HUES64 (cell line): Measurements from ENCODE around the gene DCAF10.

ENCODE experiments used
- H3K27ac ChIP-seq: 2 replicates; pipeline ENCODE4 v1.7.0; 2013; ENCODE audit warnings: low read depth, low read length, inconsistent platforms
- H3K27me3 ChIP-seq: 2 replicates; pipeline ENCODE4 v1.6.1; 2013; ENCODE audit warnings: mild to moderate bottlenecking, low read length; ENCODE audit not compliant: insufficient read depth
- H3K36me3 ChIP-seq: 2 replicates; pipeline ENCODE4 v1.6.1; 2013; ENCODE audit warnings: mild to moderate bottlenecking, low read length; ENCODE audit not compliant: insufficient read depth
- H3K4me1 ChIP-seq: 2 replicates; pipeline ENCODE4 v1.6.1; 2013; ENCODE audit warnings: mild to moderate bottlenecking, low read length, moderate library complexity; ENCODE audit not compliant: insufficient read depth
- H3K4me3 ChIP-seq: 2 replicates; pipeline ENCODE4 v1.5.1; 2013; ENCODE audit warnings: mild to moderate bottlenecking, low read length, moderate library complexity
- H3K9ac ChIP-seq: 2 replicates; pipeline ENCODE4 v1.6.1; 2013; ENCODE audit warnings: mild to moderate bottlenecking, low read depth, low read length
- H3K9me3 ChIP-seq: 2 replicates; pipeline ENCODE4 v1.6.1; 2013; ENCODE audit warnings: low read depth, low read length; ENCODE audit not compliant: insufficient read depth
- WGBS: fragments of 150-250, 120-280 bp; methylation state at CpG from one replicate; pipeline ENCODE4 v1.1.7; 2013; ENCODE audit warnings: missing lambda C conversion rate; 5-methylcytosine and 5-hydroxymethylcytosine counted together

The DCAF10 gene

DNA sequence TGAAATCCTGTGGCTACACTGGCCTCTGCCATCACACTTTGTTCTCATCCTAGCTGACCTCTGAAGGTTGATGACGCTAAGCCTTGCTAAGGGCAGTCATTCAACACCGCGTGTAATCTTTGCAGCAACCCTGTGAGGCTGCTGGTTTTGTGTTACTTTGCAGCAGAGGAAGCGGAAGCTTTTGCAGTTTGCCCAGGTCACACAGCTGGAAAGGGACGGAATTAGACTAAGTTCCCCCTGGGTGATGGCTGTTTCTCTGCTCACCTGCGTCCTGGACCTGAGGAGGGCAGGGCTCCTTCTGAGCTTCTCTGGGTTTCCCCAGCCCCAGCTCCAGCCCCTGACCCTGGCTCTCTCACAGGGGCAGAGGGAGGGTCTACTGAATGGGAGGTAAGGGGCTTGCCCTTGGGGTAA is 110.7 kb downstream of the DCAF10 start:
- Histone ChIP-seq H3K27me3 (no peaks in the 10 kb centered on the region), H3K4me3 (no peak overlapping the region), H3K9ac (no peak overlapping the region), H3K36me3 (no peaks in the 10 kb centered on the region), H3K9me3 (no peaks in the 10 kb centered on the region), H3K27ac (no peak overlapping the region), H3K4me1 (no peaks in the 10 kb centered on the region; the same call in 1 of the 2 replicates)
- 83% methylated on average over 6 of the region's 6 CpGs for WGBS

GRCh38 chr9:37913480-37914153 is 113.0 kb downstream of the DCAF10 start:
- no peak overlapping the region for H3K27ac ChIP-seq
- H3K4me1 ChIP-seq, result no peaks in the 10 kb centered on the region; the same call in 1 of the 2 replicates
- no peaks in the 10 kb centered on the region for H3K36me3 ChIP-seq
- no peak overlapping the region for H3K9ac ChIP-seq
- WGBS, result 69% methylated on average over 11 of the region's 11 CpGs
- H3K4me3 ChIP-seq, result no peak overlapping the region
- no peaks in the 10 kb centered on the region for H3K27me3 ChIP-seq
- H3K9me3 ChIP-seq, result no peaks in the 10 kb centered on the region

- no peaks in the 10 kb centered on the region for H3K36me3 ChIP-seq
- no peak overlapping the region for H3K27ac ChIP-seq
- no peaks in the 10 kb centered on the region for H3K9me3 ChIP-seq
- H3K4me3 ChIP-seq, result no peak overlapping the region
- WGBS, result 90% methylated on average over 8 of the region's 8 CpGs
- H3K27me3 ChIP-seq, result no peaks in the 10 kb centered on the region
- no peak overlapping the region for H3K9ac ChIP-seq
- no peaks in the 10 kb centered on the region; the same call in 1 of the 2 replicates for H3K4me1 ChIP-seq
Measured at GRCh38 chr9:37914154-37914551, 113.6 kb downstream of the DCAF10 start.

DNA sequence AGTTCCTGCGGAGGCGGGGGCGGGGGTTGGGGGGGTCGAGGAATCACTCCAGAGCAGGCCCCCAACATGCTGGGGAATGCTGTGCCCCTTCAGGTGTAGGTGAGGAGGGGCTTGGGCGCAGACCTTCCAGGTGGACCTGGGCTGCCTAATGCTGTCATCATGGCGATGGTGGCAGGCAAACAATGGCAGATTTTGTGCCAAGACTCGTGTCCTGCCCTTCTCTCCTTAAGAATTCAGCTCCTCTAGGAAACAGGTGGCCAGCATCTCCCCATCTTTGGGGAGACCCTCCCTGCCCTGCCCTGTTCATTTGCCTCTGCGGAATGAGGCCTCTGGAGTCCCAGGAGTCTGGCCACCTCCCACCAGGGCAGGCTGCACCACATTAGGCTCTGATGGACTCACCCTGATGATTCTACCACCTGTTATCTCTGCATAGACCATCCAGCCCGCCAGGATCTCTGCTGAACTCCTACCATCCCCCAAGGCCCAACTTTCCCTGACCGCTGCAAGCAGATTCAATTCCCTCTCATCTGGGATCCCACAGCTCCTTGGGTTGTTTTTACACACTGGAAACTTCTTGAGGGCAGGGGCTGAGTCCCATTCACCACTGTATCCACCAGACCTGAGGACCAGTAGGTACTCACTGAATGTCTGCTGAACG is 114.2 kb downstream of the DCAF10 start:
- H3K27ac ChIP-seq, result no peak overlapping the region
- peaks cover 2% of the 10 kb centered on the region; the same call in 1 of the 2 replicates for H3K4me1 ChIP-seq
- WGBS, result 86% methylated on average over 11 of the region's 11 CpGs
- no peaks in the 10 kb centered on the region for H3K9me3 ChIP-seq
- no peak overlapping the region for H3K4me3 ChIP-seq
- H3K36me3 ChIP-seq, result no peaks in the 10 kb centered on the region
- no peak overlapping the region for H3K9ac ChIP-seq
- no peaks in the 10 kb centered on the region for H3K27me3 ChIP-seq

DNA sequence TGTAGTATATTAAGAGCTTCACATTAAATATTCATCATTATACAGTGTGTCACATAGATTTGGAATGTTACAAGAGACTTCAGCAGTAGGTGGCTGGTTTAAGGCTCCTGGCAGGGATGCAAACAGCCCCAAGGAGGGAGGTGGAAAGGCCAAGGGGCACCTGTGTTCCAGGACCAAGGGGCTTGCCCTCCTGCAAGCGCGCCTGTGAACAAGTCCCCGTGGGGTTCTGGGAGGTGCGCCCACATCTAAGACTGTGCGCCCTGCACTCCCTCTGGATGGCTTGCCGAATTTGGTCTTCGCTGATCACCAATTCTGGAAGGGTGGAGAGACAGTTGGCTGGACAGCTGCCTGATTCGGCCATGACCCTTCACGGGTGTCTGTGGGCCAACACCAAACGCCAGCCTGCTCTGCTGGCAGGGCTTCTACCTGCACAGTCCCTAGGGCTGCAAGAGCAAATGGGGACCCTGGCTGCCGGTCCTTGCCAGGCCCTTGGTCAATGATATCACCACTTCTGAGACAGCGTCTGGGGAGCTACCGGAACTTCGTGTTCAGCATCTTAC is 115.4 kb downstream of the DCAF10 start:
- no peak overlapping the region for H3K27ac ChIP-seq
- no peaks in the 10 kb centered on the region for H3K36me3 ChIP-seq
- H3K9ac ChIP-seq, result no peak overlapping the region
- H3K27me3 ChIP-seq, result no peaks in the 10 kb centered on the region
- H3K4me1 ChIP-seq, result peaks cover 8% of the 10 kb centered on the region; the same call in 1 of the 2 replicates
- 93% methylated on average over 14 of the region's 14 CpGs for WGBS
- H3K4me3 ChIP-seq, result no peak overlapping the region
- H3K9me3 ChIP-seq, result no peaks in the 10 kb centered on the region

DNA sequence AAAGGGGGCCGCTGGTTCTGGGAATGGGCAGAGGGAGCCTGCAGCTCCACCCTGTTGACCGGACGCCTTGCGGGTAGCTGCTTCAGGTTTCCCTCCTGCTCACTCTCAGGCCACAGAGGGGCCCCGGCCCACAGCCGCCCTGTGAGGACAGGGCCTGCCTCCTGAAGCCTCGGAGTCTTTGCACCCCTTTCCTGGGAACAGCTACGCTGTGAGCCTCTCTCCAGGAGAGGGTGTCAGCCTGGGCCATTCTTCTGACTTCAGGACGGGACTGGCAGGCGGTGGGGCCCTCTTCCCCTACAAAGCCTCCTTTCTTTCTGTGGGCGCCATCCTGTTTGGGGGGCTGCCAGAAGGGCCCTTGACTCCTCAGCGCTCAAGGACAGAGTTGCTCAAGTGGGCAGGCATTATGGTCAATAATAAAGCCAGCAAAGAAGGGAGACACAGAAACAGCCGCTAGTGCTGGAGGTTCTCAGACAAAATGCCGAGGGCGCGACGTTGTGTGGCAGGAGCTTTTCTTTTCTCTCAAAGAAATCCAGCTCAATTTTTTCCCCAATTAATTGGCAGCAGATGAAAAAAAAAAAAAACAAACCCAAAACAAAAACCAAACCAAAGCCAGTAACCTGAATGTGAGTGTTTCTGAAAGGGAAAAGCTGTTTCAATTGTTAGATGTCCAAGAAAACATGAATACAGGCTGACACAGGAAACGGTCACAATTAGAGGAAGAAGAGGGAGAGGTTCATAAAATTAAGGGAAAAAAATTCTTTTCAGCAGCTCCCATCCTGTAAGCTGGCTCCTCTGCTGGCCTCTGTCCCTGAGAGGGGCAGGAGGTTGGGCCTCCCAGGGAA is 116.1 kb downstream of the DCAF10 start:
- H3K36me3 ChIP-seq, result no peaks in the 10 kb centered on the region
- no peaks in the 10 kb centered on the region for H3K27me3 ChIP-seq
- no peaks in the 10 kb centered on the region for H3K9me3 ChIP-seq
- H3K4me1 ChIP-seq, result peaks cover 11% of the 10 kb centered on the region; the same call in 1 of the 2 replicates
- H3K9ac ChIP-seq, result no peak overlapping the region
- no peak overlapping the region for H3K4me3 ChIP-seq
- no peak overlapping the region for H3K27ac ChIP-seq
- WGBS, result 95% methylated on average over 18 of the region's 18 CpGs
